GM21367 (cell line): ENCODE measurements around the gene ERI3.

ENCODE experiments used
- ATAC-seq: cut with Tn5 transposase; IDR thresholded peaks from one replicate; pipeline ENCODE4 v1.9.1; 2021; ENCODE audit not compliant: unreplicated experiment

The ERI3 gene

GRCh38 chr1:44289530-44289929, 65.5 kb downstream of the ERI3 start:
- no peak for ATAC-seq

- ATAC-seq: no peak
Measured at GRCh38 chr1:44288883-44289282, 66.2 kb downstream of the ERI3 start.

- no peak for ATAC-seq
Measured at GRCh38 chr1:44284184-44284583, 70.9 kb downstream of the ERI3 start.

GRCh38 chr1:44283524-44284173, 71.4 kb downstream of the ERI3 start:
- ATAC-seq: no peak

- no peak for ATAC-seq
Measured at GRCh38 chr1:44282704-44283426, 72.2 kb downstream of the ERI3 start.

- ATAC-seq: no peak
Measured at GRCh38 chr1:44281962-44282703, 72.9 kb downstream of the ERI3 start.

GRCh38 chr1:44276901-44277300, 78.2 kb downstream of the ERI3 start:
- ATAC-seq: no peak

- ATAC-seq: no peak
Measured at GRCh38 chr1:44275991-44276405, 79.1 kb downstream of the ERI3 start.

GRCh38 chr1:44275296-44275962, 79.6 kb downstream of the ERI3 start:
- ATAC-seq: no peak

GRCh38 chr1:44273560-44274350, 81.3 kb downstream of the ERI3 start:
- ATAC-seq: no peak

GRCh38 chr1:44272992-44273391, 82.1 kb downstream of the ERI3 start:
- ATAC-seq: no peak

- no peak for ATAC-seq
Measured at GRCh38 chr1:44271646-44272045, 83.4 kb downstream of the ERI3 start.

- ATAC-seq: no peak
Measured at GRCh38 chr1:44270686-44271628, 84.1 kb downstream of the ERI3 start.

- no peak for ATAC-seq
Measured at GRCh38 chr1:44268054-44268453, 87.0 kb downstream of the ERI3 start.

GRCh38 chr1:44267438-44267837, 87.6 kb downstream of the ERI3 start:
- ATAC-seq: no peak

- ATAC-seq: no peak
Measured at GRCh38 chr1:44266400-44267344, 88.4 kb downstream of the ERI3 start.

- ATAC-seq: no peak
Measured at GRCh38 chr1:44265656-44266358, 89.2 kb downstream of the ERI3 start.

GRCh38 chr1:44264451-44264771, 90.6 kb downstream of the ERI3 start:
- ATAC-seq: no peak
